ENCODE measurements around the gene ADARB1. TPM values are rescaled to one million over a fixed set of nuclear protein-coding genes. Genes with fewer than 3 reads are reported as not detected.

ADARB1 gene
- total and polyA plus RNA-seq, 2 of the 8 experiments (the other 6 are each of a cell fraction or from before 2014, with no cell fraction given) = 4.7 to 14.9 TPM

DNA sequence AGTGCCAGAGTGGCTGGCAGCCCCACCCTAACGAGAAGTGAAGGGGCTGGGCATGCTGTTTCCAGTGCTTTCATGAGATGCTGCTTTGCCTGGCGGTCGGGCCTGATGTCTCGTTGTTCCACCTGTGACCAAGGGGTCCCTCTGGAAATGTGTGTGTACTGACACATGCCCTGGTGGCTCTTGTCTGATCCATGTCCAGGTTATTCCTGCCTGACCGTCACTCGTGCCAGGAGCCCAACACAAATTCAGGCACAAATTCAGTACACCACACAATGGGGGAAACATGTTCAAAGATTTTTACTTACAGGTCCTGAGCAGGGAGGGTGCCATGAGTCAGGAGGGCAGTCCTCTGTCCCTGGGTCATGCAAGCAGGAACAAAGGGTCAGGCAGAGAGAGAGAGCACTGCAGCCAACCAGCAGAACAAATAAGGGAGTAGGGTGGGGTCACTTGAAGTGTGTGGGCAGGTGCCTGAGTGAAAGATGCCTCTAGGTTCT, 76.3 kb downstream of the ADARB1 start (continued):
- TF ChIP-seq CTCF (IDR thresholded peaks at IDR 0.05; ENCODE audit: control extremely low read depth in 1 of 3, insufficient read depth in 1 of 3, low read depth in 1 of 3, low read length in 3 of 3) (no peak), JUND (IDR thresholded peaks at IDR 0.05; ENCODE audit: low read length) (no peak)

Measured in H1 (cell line).